K562 (cell line): ENCODE data around the gene PACC1. TPM values are rescaled to one million over a fixed set of nuclear protein-coding genes. Genes with fewer than 3 reads are reported as not detected.

Experiments
- ARHGAP35 ChIP-seq: fragments of 450-650 bp; IDR thresholded peaks from 2 replicates; pipeline ENCODE4 v1.6.1; 2018; ENCODE audit not compliant: partially characterized antibody
- EP400 ChIP-seq: fragments of 450-650 bp; IDR thresholded peaks from 2 replicates; pipeline ENCODE4 v1.6.1; 2017; ENCODE audit warnings: antibody characterized with exemption, mild to moderate bottlenecking, moderate library complexity
- FUS ChIP-seq: fragments of 200-400 bp; formaldehyde crosslinking; optimal IDR thresholded peaks from 2 replicates; pipeline ENCODE3; 2017; ENCODE audit warnings: low read depth, low read length
- HDAC6 ChIP-seq: IDR thresholded peaks from 2 replicates; pipeline ENCODE4 v1.6.1; 2012; ENCODE audit warnings: low read depth, mild to moderate bottlenecking, control low read depth, inconsistent platforms, low read length, moderate library complexity
- HNRNPUL1 ChIP-seq: fragments of 200-400 bp; formaldehyde crosslinking; IDR thresholded peaks from 2 replicates; pipeline ENCODE4 v1.6.1; 2017; ENCODE audit warnings: low read length
- JUND ChIP-seq, 2 experiments: IDR thresholded peaks; 2 replicates in 1 of 2; 3 replicates in 1 of 2; pipeline ENCODE4 v1.6.1; 2011; ENCODE audit warnings: borderline replicate concordance in 2 of 2, low read depth in 2 of 2, low read length in 2 of 2, improper control_type of control experiment in 1 of 2, missing biosample characterization in 1 of 2, missing genetic modification characterization in 1 of 2, missing genetic modification reagents in 1 of 2
- MEF2A ChIP-seq: IDR thresholded peaks from 2 replicates; pipeline ENCODE4 v1.6.1; 2011; ENCODE audit warnings: low read depth, mild to moderate bottlenecking, low read length, moderate library complexity; ENCODE audit not compliant: control insufficient read depth
- MLX ChIP-seq, 2 experiments: fragments of 450-650 bp in 1 of 2; sonication (generic) in 1 of 2; formaldehyde crosslinking; conservative IDR thresholded peaks; 2 replicates each; pipeline versions ENCODE4 v1.4.0 to v1.8.1; 2020 to 2022; ENCODE audit warnings: mild to moderate bottlenecking in 1 of 2, missing genetic modification reagents in 1 of 2
- NFATC3 ChIP-seq: fragments of 450-650 bp; IDR thresholded peaks from 2 replicates; pipeline ENCODE4 v1.6.1; 2017; ENCODE audit warnings: mild to moderate bottlenecking
- NFRKB ChIP-seq: fragments of 450-650 bp; IDR thresholded peaks from 2 replicates; pipeline ENCODE4 v1.6.1; 2016; ENCODE audit warnings: low read depth
- RNF2 ChIP-seq: sonication (generic); IDR thresholded peaks from 2 replicates; pipeline ENCODE4 v1.6.1; 2016
- SP1 ChIP-seq: sonication (generic); formaldehyde crosslinking; IDR thresholded peaks from 2 replicates; pipeline ENCODE4 v1.8.1; 2022; ENCODE audit warnings: mild to moderate bottlenecking, missing genetic modification reagents
- TOE1 ChIP-seq, 2 experiments: fragments of 450-650 bp in 1 of 2; sonication (generic) in 1 of 2; formaldehyde crosslinking in 1 of 2; IDR thresholded peaks; 2 replicates each; pipeline versions ENCODE4 v1.7.1 to v1.8.0; 2016 to 2022; ENCODE audit warnings: borderline replicate concordance in 2 of 2, mild to moderate bottlenecking in 2 of 2, antibody characterized with exemption in 1 of 2, inconsistent platforms in 1 of 2, low read depth in 1 of 2, missing genetic modification reagents in 1 of 2, moderate library complexity in 1 of 2
- ZMIZ1 ChIP-seq, 2 experiments: fragments of 150-350 bp in 1 of 2; IDR thresholded peaks; 2 replicates each; pipeline ENCODE4 v1.6.1; 2012 to 2016; ENCODE audit warnings: low read depth in 2 of 2, low read length in 2 of 2, mild to moderate bottlenecking in 1 of 2, moderate library complexity in 1 of 2
- polyA plus RNA-seq, 8 experiments: library from polyadenylated mRNA; depleted of rRNA in 4 of 8; stranded (reverse) in 5 of 8; unstranded in 3 of 8; fragments of >200 nt; fragmentation: Nextera tagmentation in 2 of 8; fragmentation: Illumina TruSeq in 1 of 8; extraction: Ambion mirVana in 2 of 8; extraction: Trizol in 1 of 8; gene quantifications; 2 replicates each; pipeline versions ENCODE4 v1.2.1 to v1.2.3, GENCODE V29; 2011 to 2014; ENCODE audit warnings: inconsistent platforms in 1 of 8, missing spikeins in 1 of 8
- total RNA-seq, 7 experiments: library from RNA; depleted of rRNA in 6 of 7; stranded (reverse); fragments of >200 nt in 6 of 7; fragmentation: Illumina TruSeq in 2 of 7; extraction: Trizol in 2 of 7; gene quantifications; 2 replicates each; pipeline versions ENCODE4 v1.2.1 to v1.2.3, GENCODE V29; 2011 to 2021; ENCODE audit warnings: low replicate concordance in 1 of 7
- TF ChIP-seq, protein P1 (sequence below): fragments of 450-650 bp; formaldehyde crosslinking; IDR thresholded peaks from 2 replicates; pipeline ENCODE4 v1.4.0; 2020; ENCODE audit warnings: mild to moderate bottlenecking, moderate library complexity
- TF ChIP-seq, protein P2 (sequence below): sonication (generic); formaldehyde crosslinking; IDR thresholded peaks from 2 replicates; pipeline ENCODE4 v1.8.1; 2023; ENCODE audit warnings: mild to moderate bottlenecking, missing genetic modification reagents

PACC1 gene
- total and polyA plus RNA-seq, 9 of the 15 experiments (the other 6 are each of a cell fraction or from before 2014, with no cell fraction given) = 7.1 to 19.3 (median 14.9) TPM

DNA sequence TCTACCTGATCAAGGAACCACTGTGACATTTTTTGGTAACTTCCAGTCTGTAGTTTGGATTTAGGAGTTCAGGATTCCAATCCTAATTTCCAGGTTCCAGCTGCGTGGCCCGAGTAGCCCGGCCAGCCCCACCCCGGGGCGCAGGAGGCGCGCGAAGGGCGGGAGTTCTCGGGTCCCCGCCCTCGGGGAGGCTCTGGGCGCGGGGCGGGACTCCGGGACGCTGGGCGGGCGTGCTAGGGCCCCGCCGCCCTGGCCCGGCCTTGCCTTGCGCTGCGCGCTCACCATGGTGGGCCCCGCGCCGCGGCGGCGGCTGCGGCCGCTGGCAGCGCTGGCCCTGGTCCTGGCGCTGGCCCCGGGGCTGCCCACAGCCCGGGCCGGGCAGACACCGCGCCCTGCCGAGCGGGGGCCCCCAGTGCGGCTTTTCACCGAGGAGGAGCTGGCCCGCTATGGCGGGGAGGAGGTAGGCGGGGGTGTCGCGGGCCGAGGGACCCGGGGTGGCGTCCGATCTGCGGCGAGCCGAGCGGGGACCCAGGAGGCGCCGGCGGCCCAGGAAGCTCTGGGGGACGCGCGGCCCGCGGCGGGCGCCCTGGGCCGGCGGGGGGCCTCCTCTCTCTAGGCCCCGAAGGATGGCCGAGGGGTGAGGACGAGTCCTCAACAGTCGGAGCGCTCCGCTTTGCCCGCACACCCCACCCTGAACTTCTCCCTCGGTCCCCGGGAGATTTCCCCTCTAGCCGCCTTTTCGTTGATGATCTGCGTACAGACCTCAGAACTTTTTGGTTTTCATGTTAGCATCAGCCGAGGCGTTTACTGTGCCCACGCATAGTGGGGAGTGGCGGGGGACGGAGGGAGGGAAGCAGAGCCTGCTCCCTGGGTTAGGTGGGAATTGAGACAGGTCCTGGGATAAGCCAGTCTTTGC is 18.2 kb upstream of the PACC1 start, which contains the start of gene NENF (continued):
- TF ChIP-seq TOE1 (IDR thresholded peaks at IDR 0.05; ENCODE audit: borderline replicate concordance) (no peak; the same call in 1 of the 2 replicates), TOE1 (CRISPR knock-in tag; IDR thresholded peaks at IDR 0.05; ENCODE audit: borderline replicate concordance, low read depth) (no peak), MLX (CRISPR knock-in tag; conservative IDR thresholded peaks at IDR 0.05) (no peak), NFATC3 (no peak), ARHGAP35 (no peak), NFRKB (no peak), FUS (no peak), SP1 (CRISPR knock-in tag) (0 out of 2 replicates have a peak, but pooled peaks have one; percentile 1), HNRNPUL1 (no peak), HDAC6 (no peak), ZMIZ1 (IDR thresholded peaks at IDR 0.05; ENCODE audit: low read depth in 2 of 2, low read length in 2 of 2) (no peak), JUND (IDR thresholded peaks at IDR 0.05; ENCODE audit: borderline replicate concordance, low read depth, low read length) (no peak), JUND (tag; IDR thresholded peaks at IDR 0.05; ENCODE audit: borderline replicate concordance, low read depth, low read length) (no peak; the same call in 2 of the 3 replicates), EP400 (no peak), RNF2 (no peak), MEF2A (no peak)
- TF ChIP-seq, protein P1, sequence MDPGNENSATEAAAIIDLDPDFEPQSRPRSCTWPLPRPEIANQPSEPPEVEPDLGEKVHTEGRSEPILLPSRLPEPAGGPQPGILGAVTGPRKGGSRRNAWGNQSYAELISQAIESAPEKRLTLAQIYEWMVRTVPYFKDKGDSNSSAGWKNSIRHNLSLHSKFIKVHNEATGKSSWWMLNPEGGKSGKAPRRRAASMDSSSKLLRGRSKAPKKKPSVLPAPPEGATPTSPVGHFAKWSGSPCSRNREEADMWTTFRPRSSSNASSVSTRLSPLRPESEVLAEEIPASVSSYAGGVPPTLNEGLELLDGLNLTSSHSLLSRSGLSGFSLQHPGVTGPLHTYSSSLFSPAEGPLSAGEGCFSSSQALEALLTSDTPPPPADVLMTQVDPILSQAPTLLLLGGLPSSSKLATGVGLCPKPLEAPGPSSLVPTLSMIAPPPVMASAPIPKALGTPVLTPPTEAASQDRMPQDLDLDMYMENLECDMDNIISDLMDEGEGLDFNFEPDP (CRISPR knock-in tag) = no peak
- TF ChIP-seq, protein P2, sequence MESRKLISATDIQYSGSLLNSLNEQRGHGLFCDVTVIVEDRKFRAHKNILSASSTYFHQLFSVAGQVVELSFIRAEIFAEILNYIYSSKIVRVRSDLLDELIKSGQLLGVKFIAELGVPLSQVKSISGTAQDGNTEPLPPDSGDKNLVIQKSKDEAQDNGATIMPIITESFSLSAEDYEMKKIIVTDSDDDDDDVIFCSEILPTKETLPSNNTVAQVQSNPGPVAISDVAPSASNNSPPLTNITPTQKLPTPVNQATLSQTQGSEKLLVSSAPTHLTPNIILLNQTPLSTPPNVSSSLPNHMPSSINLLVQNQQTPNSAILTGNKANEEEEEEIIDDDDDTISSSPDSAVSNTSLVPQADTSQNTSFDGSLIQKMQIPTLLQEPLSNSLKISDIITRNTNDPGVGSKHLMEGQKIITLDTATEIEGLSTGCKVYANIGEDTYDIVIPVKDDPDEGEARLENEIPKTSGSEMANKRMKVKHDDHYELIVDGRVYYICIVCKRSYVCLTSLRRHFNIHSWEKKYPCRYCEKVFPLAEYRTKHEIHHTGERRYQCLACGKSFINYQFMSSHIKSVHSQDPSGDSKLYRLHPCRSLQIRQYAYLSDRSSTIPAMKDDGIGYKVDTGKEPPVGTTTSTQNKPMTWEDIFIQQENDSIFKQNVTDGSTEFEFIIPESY = 0 out of 2 replicates have a peak, but pooled peaks have one; percentile 37
